ENCODE data around the gene NSFL1C.

Gene NSFL1C

DNA sequence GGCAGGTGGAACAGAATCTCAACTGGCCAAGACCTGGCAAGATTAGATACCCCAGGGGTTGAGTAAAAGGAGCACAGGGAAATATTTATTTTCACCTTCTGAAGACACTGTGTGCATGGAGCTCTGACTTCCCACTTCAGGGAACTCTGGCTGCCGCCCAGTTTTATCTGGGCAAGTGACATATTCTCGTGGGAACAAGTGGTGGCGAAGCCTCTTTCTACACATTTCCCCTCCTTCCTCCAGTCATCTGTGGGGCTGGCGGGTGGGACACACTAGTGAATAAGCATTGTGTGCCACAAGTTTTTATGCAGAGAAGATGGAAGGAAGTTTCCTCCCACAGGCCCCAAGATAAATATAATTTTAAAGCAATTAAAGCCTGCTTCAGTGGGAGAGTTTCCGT lies 23.6 kb downstream of the NSFL1C start:
- TF ChIP-seq, protein P1, sequence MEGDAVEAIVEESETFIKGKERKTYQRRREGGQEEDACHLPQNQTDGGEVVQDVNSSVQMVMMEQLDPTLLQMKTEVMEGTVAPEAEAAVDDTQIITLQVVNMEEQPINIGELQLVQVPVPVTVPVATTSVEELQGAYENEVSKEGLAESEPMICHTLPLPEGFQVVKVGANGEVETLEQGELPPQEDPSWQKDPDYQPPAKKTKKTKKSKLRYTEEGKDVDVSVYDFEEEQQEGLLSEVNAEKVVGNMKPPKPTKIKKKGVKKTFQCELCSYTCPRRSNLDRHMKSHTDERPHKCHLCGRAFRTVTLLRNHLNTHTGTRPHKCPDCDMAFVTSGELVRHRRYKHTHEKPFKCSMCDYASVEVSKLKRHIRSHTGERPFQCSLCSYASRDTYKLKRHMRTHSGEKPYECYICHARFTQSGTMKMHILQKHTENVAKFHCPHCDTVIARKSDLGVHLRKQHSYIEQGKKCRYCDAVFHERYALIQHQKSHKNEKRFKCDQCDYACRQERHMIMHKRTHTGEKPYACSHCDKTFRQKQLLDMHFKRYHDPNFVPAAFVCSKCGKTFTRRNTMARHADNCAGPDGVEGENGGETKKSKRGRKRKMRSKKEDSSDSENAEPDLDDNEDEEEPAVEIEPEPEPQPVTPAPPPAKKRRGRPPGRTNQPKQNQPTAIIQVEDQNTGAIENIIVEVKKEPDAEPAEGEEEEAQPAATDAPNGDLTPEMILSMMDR (IDR thresholded peaks at IDR 0.05; ENCODE audit: poor library complexity, severe bottlenecking): no peak
- H3K27me3 ChIP-seq (ENCODE audit: insufficient read depth, poor library complexity, severe bottlenecking): no peaks in the 10 kb centered on the region
- H3K4me3 ChIP-seq (ENCODE audit: severe bottlenecking): no peak overlapping the region
- no peaks in the 10 kb centered on the region for H3K9me3 ChIP-seq (ENCODE audit: severe bottlenecking)
- H3K27ac ChIP-seq (ENCODE audit: poor library complexity, severe bottlenecking): no peak overlapping the region
- H3K4me1 ChIP-seq (ENCODE audit: insufficient read depth, poor library complexity, severe bottlenecking): no peaks in the 10 kb centered on the region
- ATAC-seq (ENCODE audit: low read depth) (no peak), DNase-seq (ENCODE audit: low spot score) (no peak)
- H3K36me3 ChIP-seq (ENCODE audit: low read depth): peaks cover 47% of the 10 kb centered on the region

DNA sequence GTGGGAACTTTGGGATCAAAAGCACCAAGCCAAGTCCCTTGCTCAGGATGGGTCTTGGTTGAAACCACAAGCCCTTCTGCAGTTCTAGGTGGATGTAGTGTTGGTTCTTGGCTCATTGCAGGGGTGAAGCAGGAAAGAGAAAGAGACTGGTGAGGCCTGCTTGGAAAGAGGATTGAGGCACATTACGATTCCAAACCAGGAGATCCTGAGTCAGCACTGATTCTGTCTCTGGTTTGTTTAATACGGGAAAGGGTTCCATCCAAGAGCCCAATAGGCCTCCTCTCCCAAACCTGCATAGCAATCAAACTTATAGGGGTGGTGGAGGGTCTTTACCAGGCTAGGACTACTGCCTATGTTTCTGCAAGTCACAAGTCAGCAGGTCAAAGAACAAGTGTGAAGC lies 24.3 kb downstream of the NSFL1C start:
- H3K4me3 ChIP-seq (ENCODE audit: severe bottlenecking): no peak overlapping the region
- no peak for DNase-seq (ENCODE audit: low spot score)
- no peaks in the 10 kb centered on the region for H3K9me3 ChIP-seq (ENCODE audit: severe bottlenecking)
- no peaks in the 10 kb centered on the region for H3K27me3 ChIP-seq (ENCODE audit: insufficient read depth, poor library complexity, severe bottlenecking)
- H3K27ac ChIP-seq (ENCODE audit: poor library complexity, severe bottlenecking): no peak overlapping the region
- no peaks in the 10 kb centered on the region for H3K4me1 ChIP-seq (ENCODE audit: insufficient read depth, poor library complexity, severe bottlenecking)
- no peak for ATAC-seq (ENCODE audit: low read depth)
- peaks cover 39% of the 10 kb centered on the region for H3K36me3 ChIP-seq (ENCODE audit: low read depth)
- TF ChIP-seq, protein P1 (IDR thresholded peaks at IDR 0.05; ENCODE audit: poor library complexity, severe bottlenecking): no peak

DNA sequence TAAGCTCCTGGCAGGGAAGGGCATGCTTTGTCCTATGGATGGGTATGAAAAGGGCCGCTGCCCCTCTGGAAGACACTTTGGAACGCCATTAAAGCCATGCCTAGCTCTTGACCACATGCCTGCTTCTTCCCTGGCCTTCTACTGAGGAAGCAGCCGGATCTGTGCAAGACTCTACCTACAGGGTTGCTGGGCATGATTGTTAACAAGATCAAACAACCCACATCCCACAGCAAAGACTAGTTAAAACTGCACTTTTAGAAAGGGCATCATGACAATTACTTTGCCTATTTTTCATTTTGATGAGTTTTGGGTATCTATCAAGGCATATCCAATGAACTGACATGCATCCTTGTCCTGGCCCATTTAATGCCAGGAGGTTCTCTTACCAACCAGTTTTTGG lies 25.5 kb downstream of the NSFL1C start:
- Histone ChIP-seq H3K4me3 (ENCODE audit: severe bottlenecking) (no peak overlapping the region), H3K27ac (ENCODE audit: poor library complexity, severe bottlenecking) (no peak overlapping the region), H3K27me3 (ENCODE audit: insufficient read depth, poor library complexity, severe bottlenecking) (no peaks in the 10 kb centered on the region), H3K4me1 (ENCODE audit: insufficient read depth, poor library complexity, severe bottlenecking) (no peaks in the 10 kb centered on the region), H3K36me3 (ENCODE audit: low read depth) (peaks cover 27% of the 10 kb centered on the region), H3K9me3 (ENCODE audit: severe bottlenecking) (no peaks in the 10 kb centered on the region)
- DNase-seq (ENCODE audit: low spot score) (no peak), ATAC-seq (ENCODE audit: low read depth) (no peak)
- TF ChIP-seq, protein P1 (IDR thresholded peaks at IDR 0.05; ENCODE audit: poor library complexity, severe bottlenecking): no peak

DNA sequence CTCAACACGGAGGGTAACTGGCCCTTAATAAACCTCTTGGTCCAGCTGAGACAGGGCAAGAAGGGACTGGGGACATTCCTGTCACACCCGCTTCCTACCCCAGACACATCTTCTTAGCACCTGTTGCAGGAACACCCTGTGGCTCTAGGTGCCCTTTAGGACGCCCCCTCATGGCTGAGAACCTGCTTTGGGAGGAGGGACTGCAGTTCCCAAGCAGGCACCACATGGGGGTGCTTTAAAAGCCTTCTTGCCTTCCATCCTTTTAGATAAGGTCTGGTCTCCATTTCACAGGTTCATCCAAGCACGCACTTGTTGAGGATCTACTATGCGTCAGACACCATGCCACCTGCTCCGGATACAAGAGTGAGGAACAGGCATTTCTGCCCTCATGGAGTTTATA lies 26.6 kb downstream of the NSFL1C start:
- no peaks in the 10 kb centered on the region for H3K9me3 ChIP-seq (ENCODE audit: severe bottlenecking)
- H3K4me1 ChIP-seq (ENCODE audit: insufficient read depth, poor library complexity, severe bottlenecking): no peaks in the 10 kb centered on the region
- H3K27ac ChIP-seq (ENCODE audit: poor library complexity, severe bottlenecking): no peak overlapping the region
- peaks cover 16% of the 10 kb centered on the region for H3K36me3 ChIP-seq (ENCODE audit: low read depth)
- no peak overlapping the region for H3K4me3 ChIP-seq (ENCODE audit: severe bottlenecking)
- no peak for DNase-seq (ENCODE audit: low spot score)
- H3K27me3 ChIP-seq (ENCODE audit: insufficient read depth, poor library complexity, severe bottlenecking): no peaks in the 10 kb centered on the region
- TF ChIP-seq, protein P1 (IDR thresholded peaks at IDR 0.05; ENCODE audit: poor library complexity, severe bottlenecking): peak; percentile 47
- ATAC-seq (ENCODE audit: low read depth): 0 out of 3 replicates have a peak, but pooled peaks have one; percentile 17

DNA sequence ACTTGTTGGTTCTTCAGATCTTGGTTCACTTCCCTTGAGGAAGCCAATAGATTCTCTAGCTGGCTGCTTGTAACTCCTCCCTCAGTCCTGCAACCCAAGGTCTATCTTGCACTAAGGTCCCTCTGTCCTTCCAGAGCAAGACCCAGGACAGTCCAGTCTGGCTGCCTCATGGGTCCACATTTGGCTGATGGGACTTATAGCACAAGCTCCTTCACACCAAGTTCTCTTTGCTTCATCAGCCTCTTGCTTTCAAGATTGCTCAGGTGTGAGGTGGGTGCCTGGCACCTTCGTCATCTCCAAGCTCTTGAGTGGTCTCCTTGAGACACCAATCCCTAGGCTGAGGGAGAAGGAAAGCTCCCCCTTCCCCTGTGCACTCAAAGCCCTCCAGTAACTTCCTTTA lies 28.3 kb downstream of the NSFL1C start:
- Histone ChIP-seq H3K9me3 (ENCODE audit: severe bottlenecking) (no peaks in the 10 kb centered on the region), H3K27ac (ENCODE audit: poor library complexity, severe bottlenecking) (no peak overlapping the region)

More for the DNA sequence above, 28.3 kb downstream of the NSFL1C start:
- ATAC-seq (ENCODE audit: low read depth): no peak
- Histone ChIP-seq H3K4me1 (ENCODE audit: insufficient read depth, poor library complexity, severe bottlenecking) (peaks cover 6% of the 10 kb centered on the region), H3K4me3 (ENCODE audit: severe bottlenecking) (no peak overlapping the region), H3K27me3 (ENCODE audit: insufficient read depth, poor library complexity, severe bottlenecking) (no peaks in the 10 kb centered on the region), H3K36me3 (ENCODE audit: low read depth) (peaks cover 7% of the 10 kb centered on the region; the same call in 1 of the 2 replicates)
- TF ChIP-seq, protein P1 (IDR thresholded peaks at IDR 0.05; ENCODE audit: poor library complexity, severe bottlenecking): no peak
- no peak for DNase-seq (ENCODE audit: low spot score)
